ENCODE data around the gene FBXO46.

FBXO46 gene

DNA sequence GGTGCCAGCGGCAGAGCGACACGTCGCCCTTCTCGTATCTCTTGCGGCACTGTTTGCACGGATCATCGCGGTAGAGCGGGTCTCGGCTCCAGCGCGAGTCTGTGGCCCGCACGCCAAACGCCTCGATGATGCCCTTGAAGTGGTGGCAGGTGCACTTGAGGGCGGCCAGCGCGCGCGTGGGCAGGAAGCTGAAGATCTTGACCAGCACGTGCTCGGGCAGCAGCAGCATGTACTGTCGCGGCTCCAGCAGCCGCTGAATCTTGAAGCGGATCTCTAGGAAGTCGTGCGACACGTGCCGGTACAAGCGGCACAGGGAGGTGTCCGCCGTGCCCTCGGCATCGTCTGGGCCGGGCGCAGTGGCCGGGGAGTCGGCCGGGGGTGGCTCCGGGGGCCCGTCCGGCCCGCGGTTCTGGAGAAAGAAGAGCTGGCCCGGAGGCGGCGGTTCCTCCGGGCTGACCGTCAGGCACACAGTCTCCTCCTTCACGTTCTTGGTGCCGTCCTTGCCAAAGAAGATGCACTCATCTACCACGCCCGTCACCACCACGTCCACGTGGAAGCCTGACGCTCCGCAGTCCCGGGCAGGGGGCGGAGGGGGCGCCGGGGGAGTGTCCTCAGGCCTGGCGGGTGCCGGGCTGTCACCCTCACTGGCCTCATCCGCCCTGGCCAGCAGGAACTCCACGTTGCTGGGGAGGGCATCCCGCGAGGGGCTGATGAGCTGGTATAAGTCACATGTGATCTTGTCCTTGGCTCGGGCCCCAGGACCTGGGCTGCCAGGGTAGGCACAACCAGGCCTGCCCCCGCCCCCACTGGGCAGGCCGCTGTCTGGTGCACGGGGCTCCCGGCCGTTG is 18.6 kb downstream of the FBXO46 start:
- TF ChIP-seq, protein P1, sequence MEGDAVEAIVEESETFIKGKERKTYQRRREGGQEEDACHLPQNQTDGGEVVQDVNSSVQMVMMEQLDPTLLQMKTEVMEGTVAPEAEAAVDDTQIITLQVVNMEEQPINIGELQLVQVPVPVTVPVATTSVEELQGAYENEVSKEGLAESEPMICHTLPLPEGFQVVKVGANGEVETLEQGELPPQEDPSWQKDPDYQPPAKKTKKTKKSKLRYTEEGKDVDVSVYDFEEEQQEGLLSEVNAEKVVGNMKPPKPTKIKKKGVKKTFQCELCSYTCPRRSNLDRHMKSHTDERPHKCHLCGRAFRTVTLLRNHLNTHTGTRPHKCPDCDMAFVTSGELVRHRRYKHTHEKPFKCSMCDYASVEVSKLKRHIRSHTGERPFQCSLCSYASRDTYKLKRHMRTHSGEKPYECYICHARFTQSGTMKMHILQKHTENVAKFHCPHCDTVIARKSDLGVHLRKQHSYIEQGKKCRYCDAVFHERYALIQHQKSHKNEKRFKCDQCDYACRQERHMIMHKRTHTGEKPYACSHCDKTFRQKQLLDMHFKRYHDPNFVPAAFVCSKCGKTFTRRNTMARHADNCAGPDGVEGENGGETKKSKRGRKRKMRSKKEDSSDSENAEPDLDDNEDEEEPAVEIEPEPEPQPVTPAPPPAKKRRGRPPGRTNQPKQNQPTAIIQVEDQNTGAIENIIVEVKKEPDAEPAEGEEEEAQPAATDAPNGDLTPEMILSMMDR (IDR thresholded peaks at IDR 0.05; ENCODE audit: low read depth, low read length, missing control alignments): no peak

DNA sequence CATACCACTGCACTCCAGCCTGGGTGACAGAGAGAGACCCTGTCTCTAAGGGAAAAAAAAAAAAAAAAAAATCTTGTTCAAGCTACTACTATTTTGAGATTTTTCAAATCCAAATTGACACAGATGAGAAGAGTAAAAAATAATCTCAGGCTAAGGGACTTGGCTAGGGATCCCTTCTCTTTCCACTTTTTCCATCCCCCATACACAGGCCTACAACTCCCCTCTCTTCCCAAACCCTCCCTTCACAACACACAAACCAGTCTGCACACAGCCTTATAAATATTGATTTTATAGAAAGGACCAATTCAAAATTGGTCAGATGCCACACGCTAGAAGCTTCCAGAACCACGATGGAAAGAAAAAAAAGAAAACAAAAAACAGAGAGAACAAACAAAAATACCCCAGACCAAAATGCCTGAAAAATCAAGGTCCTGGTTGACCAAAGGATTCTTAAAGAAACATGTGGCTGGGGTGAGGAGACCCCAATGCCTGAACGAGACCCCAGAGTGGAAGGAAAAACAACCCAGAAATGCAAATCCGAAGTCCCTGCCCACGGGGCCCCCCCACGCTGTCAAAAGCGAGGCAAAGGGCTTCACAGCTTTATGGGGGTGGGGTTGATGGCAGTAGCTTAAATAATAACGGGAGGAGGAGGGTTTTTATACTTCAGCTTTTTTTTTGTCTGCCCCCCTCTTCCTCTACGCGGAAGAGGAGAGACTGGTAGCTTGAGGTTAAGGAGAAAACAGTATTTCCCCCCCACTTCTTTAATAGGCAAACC is 20.2 kb downstream of the FBXO46 start:
- H3K4me3 ChIP-seq (replicated peaks; ENCODE audit: low read depth, low read length): no peak overlapping the region
- no peak for DNase-seq (ENCODE audit: extremely low read depth, low read depth)
- TF ChIP-seq, protein P1 (IDR thresholded peaks at IDR 0.05; ENCODE audit: low read depth, low read length, missing control alignments): no peak

More for the DNA sequence above, 18.6 kb downstream of the FBXO46 start:
- H3K4me3 ChIP-seq (replicated peaks; ENCODE audit: low read depth, low read length): no peak overlapping the region
- no peak for DNase-seq (ENCODE audit: extremely low read depth, low read depth)

DNA sequence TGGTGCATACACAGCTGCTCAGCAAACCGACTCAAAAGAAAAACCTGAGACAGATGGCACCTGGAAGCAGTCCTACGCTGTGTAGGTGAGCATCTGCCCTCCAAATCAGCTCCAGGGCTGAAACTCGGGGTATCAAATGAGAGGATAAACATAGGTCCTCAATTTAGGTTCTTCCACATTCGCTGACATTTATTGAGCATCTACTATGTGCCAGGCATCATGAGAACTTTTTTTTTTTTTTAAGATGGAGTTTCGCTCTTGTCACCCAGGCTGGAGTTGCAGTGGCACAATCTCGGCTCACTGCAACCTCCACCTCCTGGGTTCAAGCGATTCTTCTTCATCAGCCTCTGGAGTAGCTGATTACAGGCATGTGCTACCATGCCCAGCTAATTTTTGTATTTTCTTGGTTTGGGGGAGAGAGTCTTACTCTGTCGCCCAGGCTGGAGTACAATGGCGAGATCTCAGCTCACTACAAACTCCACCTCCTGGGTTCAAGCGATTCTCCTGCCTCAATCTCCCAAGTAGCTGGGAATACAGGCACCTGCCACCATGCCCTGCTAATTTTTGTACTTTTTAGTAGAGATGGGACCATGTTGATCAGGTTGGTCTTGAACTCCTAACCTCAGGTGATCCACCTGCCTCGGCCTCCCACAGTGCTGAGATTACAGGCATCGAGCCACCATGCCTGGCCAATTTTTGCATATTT is 24.8 kb downstream of the FBXO46 start:
- H3K4me3 ChIP-seq (replicated peaks; ENCODE audit: low read depth, low read length): no peak overlapping the region
- DNase-seq (ENCODE audit: extremely low read depth, low read depth): no peak
- TF ChIP-seq, protein P1 (IDR thresholded peaks at IDR 0.05; ENCODE audit: low read depth, low read length, missing control alignments): no peak

DNA sequence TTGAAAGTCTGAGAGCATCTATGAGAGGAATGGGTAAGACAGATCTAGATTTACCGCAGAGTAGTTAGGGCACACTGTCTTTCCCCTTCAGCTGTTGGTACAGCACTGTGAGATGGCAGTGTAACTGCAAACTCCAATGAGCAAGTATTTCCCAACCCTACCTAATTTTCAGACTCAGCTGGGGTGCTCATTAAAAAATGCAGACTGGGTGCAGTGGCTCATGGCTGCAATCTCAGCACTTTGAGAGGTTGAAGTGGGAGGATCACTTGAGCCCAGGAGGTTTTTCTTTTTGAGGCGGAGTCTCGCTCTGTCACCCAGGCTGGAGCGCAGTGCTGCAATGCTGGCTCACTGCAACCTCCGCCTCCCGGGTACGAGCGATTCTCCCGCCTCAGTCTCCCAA is 25.6 kb downstream of the FBXO46 start:
- TF ChIP-seq, protein P1 (IDR thresholded peaks at IDR 0.05; ENCODE audit: low read depth, low read length, missing control alignments): no peak
- no peak for DNase-seq (ENCODE audit: extremely low read depth, low read depth)
- no peak overlapping the region for H3K4me3 ChIP-seq (replicated peaks; ENCODE audit: low read depth, low read length)

DNA sequence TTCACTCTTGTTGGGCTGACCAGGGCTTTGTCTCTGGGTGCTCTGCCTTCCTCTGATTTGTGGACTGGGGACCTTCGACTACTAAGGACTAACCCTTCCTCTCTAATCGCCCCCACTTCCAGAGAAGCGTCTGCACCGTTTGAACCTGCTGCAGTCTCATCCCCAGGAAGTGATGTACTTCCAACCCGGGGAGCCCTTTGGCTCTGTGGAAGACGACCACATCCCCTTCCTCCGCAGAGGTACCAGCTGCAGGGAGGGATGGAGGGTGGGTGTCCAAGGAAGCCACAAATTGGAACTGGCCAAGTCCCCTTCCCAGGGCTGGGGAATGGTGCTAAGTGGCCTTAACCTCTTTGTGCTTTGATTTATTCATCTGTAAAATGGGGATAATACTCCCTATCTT is 29.0 kb downstream of the FBXO46 start:
- DNase-seq (ENCODE audit: extremely low read depth, low read depth): no peak
- no peak overlapping the region for H3K4me3 ChIP-seq (replicated peaks; ENCODE audit: low read depth, low read length)
- TF ChIP-seq, protein P1 (IDR thresholded peaks at IDR 0.05; ENCODE audit: low read depth, low read length, missing control alignments): no peak

DNA sequence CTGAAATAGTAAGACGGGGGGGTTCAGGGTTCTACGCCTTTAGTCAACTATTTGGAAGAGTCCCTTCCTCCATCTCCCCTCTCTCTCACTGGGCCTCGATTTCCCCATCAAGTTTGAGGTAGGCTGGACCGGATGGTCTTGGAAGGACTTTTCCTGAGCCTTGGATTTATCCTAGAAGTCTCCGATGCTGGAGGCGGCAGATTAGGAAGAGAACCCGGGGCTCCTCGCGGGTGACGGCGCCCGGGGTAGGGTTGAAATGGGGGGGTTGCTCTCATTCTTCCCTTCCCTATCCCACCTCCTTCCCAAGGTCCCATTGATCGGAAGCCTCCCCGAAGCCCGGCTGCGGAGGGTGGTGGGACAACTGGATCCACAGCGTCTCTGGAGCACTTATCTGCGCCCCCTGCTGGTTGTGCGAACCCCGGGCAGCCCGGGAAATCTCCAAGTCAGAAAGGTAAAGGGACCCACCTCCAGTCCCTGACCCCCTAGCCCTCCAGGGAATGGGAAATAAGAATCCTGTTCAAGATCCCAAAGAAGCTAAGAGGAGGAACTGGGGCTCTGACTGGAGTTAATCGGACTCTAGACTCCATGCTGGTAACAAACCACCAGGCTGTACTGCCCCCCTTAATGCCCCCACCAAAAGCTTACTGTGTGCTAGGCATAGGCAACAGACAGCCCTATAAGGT is 37.4 kb downstream of the FBXO46 start:
- peak overlapping the region; percentile 98 for H3K4me3 ChIP-seq (replicated peaks; ENCODE audit: low read depth, low read length)
- TF ChIP-seq, protein P1 (IDR thresholded peaks at IDR 0.05; ENCODE audit: low read depth, low read length, missing control alignments): peak; percentile 98
- DNase-seq (ENCODE audit: extremely low read depth, low read depth): no peak

All from HFF-Myc (cell line).